H9 (cell line): ENCODE data around the gene EEF1G. TPM values are rescaled to one million over a fixed set of nuclear protein-coding genes. Genes with fewer than 3 reads are reported as not detected.

Experiments used
- DNase-seq: peaks from one replicate; pipeline ENCODE4 v3.0.0-alpha.2; 2017
- H2AFZ ChIP-seq: one replicate; pipeline ENCODE4 v1.6.1; 2013; ENCODE audit warnings: mild to moderate bottlenecking, low read length, control low read depth, moderate library complexity
- H2AK5ac ChIP-seq: 2 replicates; pipeline ENCODE4 v1.6.1; 2013; ENCODE audit warnings: low read length, control low read depth, mixed read lengths; ENCODE audit not compliant: insufficient read length
- H2BK120ac ChIP-seq: one replicate; pipeline ENCODE4 v1.6.1; 2013; ENCODE audit warnings: low read depth, mild to moderate bottlenecking, low read length, control low read depth, inconsistent platforms; ENCODE audit not compliant: poor library complexity, severe bottlenecking
- H2BK12ac ChIP-seq: 2 replicates; pipeline ENCODE4 v1.6.1; 2013; ENCODE audit warnings: low read length, control low read depth, mixed read lengths, low read depth; ENCODE audit not compliant: insufficient read length
- H2BK15ac ChIP-seq: 2 replicates; pipeline ENCODE4 v1.6.1; 2013; ENCODE audit warnings: low read depth, low read length, control low read depth
- H2BK20ac ChIP-seq: one replicate; pipeline ENCODE4 v1.6.1; 2013; ENCODE audit warnings: low read depth, mild to moderate bottlenecking, low read length, control low read depth, inconsistent platforms; ENCODE audit not compliant: poor library complexity, severe bottlenecking
- H2BK5ac ChIP-seq: 2 replicates; pipeline ENCODE4 v1.6.1; 2013; ENCODE audit warnings: low read length, control low read depth, mixed read lengths; ENCODE audit not compliant: insufficient read length
- H3K14ac ChIP-seq: 2 replicates; pipeline ENCODE4 v1.6.1; 2013; ENCODE audit warnings: low read length, control low read depth; ENCODE audit not compliant: insufficient read depth
- H3K18ac ChIP-seq: 2 replicates; pipeline ENCODE4 v1.6.1; 2013; ENCODE audit warnings: low read depth, mild to moderate bottlenecking, mixed read lengths, low read length, control low read depth; ENCODE audit not compliant: insufficient read length
- H3K23ac ChIP-seq: 2 replicates; pipeline ENCODE4 v1.6.1; 2013; ENCODE audit warnings: low read length, control low read depth, mixed read lengths, low read depth; ENCODE audit not compliant: insufficient read length
- H3K23me2 ChIP-seq: 2 replicates; pipeline ENCODE4 v1.6.1; 2013; ENCODE audit warnings: low read depth, mild to moderate bottlenecking, mixed read lengths, low read length, control low read depth; ENCODE audit not compliant: insufficient read length, poor library complexity, severe bottlenecking
- H3K27ac ChIP-seq: 2 replicates; pipeline ENCODE4 v1.5.1; 2013; ENCODE audit warnings: low read length, control low read depth, mixed read lengths, low read depth; ENCODE audit not compliant: insufficient read length
- H3K27me3 ChIP-seq: 2 replicates; pipeline ENCODE4 v1.6.1; 2013; ENCODE audit warnings: low read length, control low read depth, inconsistent platforms; ENCODE audit not compliant: insufficient read depth
- H3K4ac ChIP-seq: 2 replicates; pipeline ENCODE4 v1.6.1; 2013; ENCODE audit warnings: low read depth, mild to moderate bottlenecking, control low read depth, inconsistent platforms, low read length, moderate library complexity
- H3K4me1 ChIP-seq: 2 replicates; pipeline ENCODE4 v1.6.1; 2013; ENCODE audit warnings: low read length, control low read depth, inconsistent platforms; ENCODE audit not compliant: insufficient read depth
- H3K4me2 ChIP-seq: 2 replicates; pipeline ENCODE4 v1.6.1; 2013; ENCODE audit warnings: low read length, control low read depth, mixed read lengths; ENCODE audit not compliant: insufficient read length, insufficient read depth
- H3K56ac ChIP-seq: 2 replicates; pipeline ENCODE4 v1.6.1; 2013; ENCODE audit warnings: low read depth, mild to moderate bottlenecking, mixed read lengths, low read length, control low read depth; ENCODE audit not compliant: insufficient read length
- H3K79me1 ChIP-seq: 2 replicates; pipeline ENCODE4 v1.6.1; 2013; ENCODE audit warnings: low read depth, mild to moderate bottlenecking, moderate library complexity, low read length, control low read depth, inconsistent platforms; ENCODE audit not compliant: insufficient read depth, poor library complexity, severe bottlenecking
- H3K79me2 ChIP-seq: 2 replicates; pipeline ENCODE4 v1.6.1; 2013; ENCODE audit warnings: low read length, control low read depth, inconsistent platforms; ENCODE audit not compliant: insufficient read depth
- H3K9ac ChIP-seq: 2 replicates; pipeline ENCODE4 v1.6.1; 2013; ENCODE audit warnings: low read length, control low read depth, mixed read lengths; ENCODE audit not compliant: insufficient read length; ENCODE audit errors: extremely low read depth
- H3K9me3 ChIP-seq: one replicate; pipeline ENCODE4 v1.6.1; 2013; ENCODE audit warnings: low read depth, low read length, inconsistent platforms; ENCODE audit not compliant: control insufficient read depth
- H3T11ph ChIP-seq: one replicate; pipeline ENCODE4 v1.6.1; 2013; ENCODE audit warnings: mild to moderate bottlenecking, low read length, control low read depth, inconsistent platforms
- H4K20me1 ChIP-seq: one replicate; pipeline ENCODE4 v1.6.1; 2013; ENCODE audit not compliant: control insufficient read depth, insufficient read length, insufficient read depth
- H4K5ac ChIP-seq: 2 replicates; pipeline ENCODE4 v1.6.1; 2013; ENCODE audit warnings: low read depth, mild to moderate bottlenecking, mixed read lengths, low read length, control low read depth; ENCODE audit not compliant: insufficient read length
- H4K8ac ChIP-seq: replicated peaks from 2 replicates; pipeline ENCODE4 v1.6.1; 2013; ENCODE audit warnings: low read length, control low read depth, mixed read lengths, low read depth; ENCODE audit not compliant: insufficient read length
- H4K91ac ChIP-seq: 2 replicates; pipeline ENCODE4 v1.6.1; 2013; ENCODE audit warnings: low read depth, mild to moderate bottlenecking, moderate library complexity, mixed read lengths, low read length, control low read depth; ENCODE audit not compliant: insufficient read length
- H3K27ac Mint-ChIP-seq, 3 experiments: 2 replicates in 2 of 3; 3 replicates in 1 of 3; pipeline ENCODE4 v1.8.0; 2020 to 2021; ENCODE audit warnings: mixed read lengths in 3 of 3, mild to moderate bottlenecking in 1 of 3, moderate library complexity in 1 of 3
- H3K27me3 Mint-ChIP-seq: 2 replicates; pipeline ENCODE4 v1.8.0; 2021; ENCODE audit warnings: low read depth, mild to moderate bottlenecking, moderate library complexity, mixed read lengths
- H3K36me3 Mint-ChIP-seq, 3 experiments: 2 replicates in 2 of 3; 3 replicates in 1 of 3; pipeline ENCODE4 v1.8.0; 2020 to 2021; ENCODE audit warnings: low read depth in 3 of 3, mixed read lengths in 3 of 3; ENCODE audit not compliant: insufficient read depth in 1 of 3
- H3K4me1 Mint-ChIP-seq, 2 experiments: 2 replicates each; pipeline ENCODE4 v1.8.0; 2020; ENCODE audit warnings: mixed read lengths in 2 of 2
- H3K4me3 Mint-ChIP-seq, 2 experiments: 2 replicates in 1 of 2; 3 replicates in 1 of 2; pipeline ENCODE4 v1.8.0; 2020 to 2021; ENCODE audit warnings: mild to moderate bottlenecking in 2 of 2, mixed read lengths in 2 of 2, moderate library complexity in 1 of 2
- H3K9me3 Mint-ChIP-seq, 2 experiments: 2 replicates in 1 of 2; 3 replicates in 1 of 2; pipeline ENCODE4 v1.8.0; 2020; ENCODE audit warnings: mild to moderate bottlenecking in 2 of 2, mixed read lengths in 2 of 2, moderate library complexity in 1 of 2
- CTCF ChIP-seq: fragments of 200-600 bp; sonication (generic); conservative IDR thresholded peaks from 3 replicates; pipeline ENCODE4 v1.8.0; 2021; ENCODE audit warnings: antibody characterized with exemption, mild to moderate bottlenecking
- WGBS: extraction: QIAGEN DNeasy Blood & Tissue Kit; methylation state at CpG from one replicate; pipeline ENCODE4 v1.1.7; 2013; ENCODE audit warnings: missing lambda C conversion rate, low lambda C conversion rate, mixed read lengths; ENCODE audit not compliant: insufficient read length; ENCODE audit errors: extremely low coverage; 5-methylcytosine and 5-hydroxymethylcytosine counted together
- total RNA-seq: library from RNA; stranded (reverse); gene quantifications from 2 replicates; pipeline ENCODE4 v1.2.1, GENCODE V29; 2021

Gene EEF1G
- total RNA-seq, 1 experiment from 2014 or later: 1,790 TPM

GRCh38 chr11:62534779-62535545, 38.7 kb downstream of the EEF1G start:
- Histone ChIP-seq H3K14ac (no peak overlapping the region), H3K79me1 (no peaks in the 10 kb centered on the region), H3K27ac (no peak overlapping the region), H2BK120ac (no peak overlapping the region), H3K4me2 (no peak overlapping the region), H3K4me1 (no peaks in the 10 kb centered on the region; the same call in 1 of the 2 replicates), H3K23me2 (no peaks in the 10 kb centered on the region), H4K5ac (no peak overlapping the region), H3K9ac (no peak overlapping the region), H3K4ac (no peak overlapping the region), H3K9me3 (no peaks in the 10 kb centered on the region), H2BK20ac (no peak overlapping the region), H4K20me1 (no peaks in the 10 kb centered on the region), H2AFZ (no peak overlapping the region), H3K18ac (no peak overlapping the region), H3K79me2 (no peaks in the 10 kb centered on the region), H3K27me3 (no peaks in the 10 kb centered on the region), H2BK12ac (no peak overlapping the region), H2BK5ac (no peak overlapping the region), H4K91ac (no peak overlapping the region), H3T11ph (no peak overlapping the region), H2BK15ac (no peak overlapping the region), H4K8ac (no peak overlapping the region), H3K23ac (no peak overlapping the region), H2AK5ac (no peak overlapping the region), H3K56ac (no peak overlapping the region)
- H3K4me1 Mint-ChIP-seq: peaks cover 10 to 15% of the 10 kb centered on the region in 2 experiments
- no CpG with 5 or more reads among the region's 19 CpGs for WGBS
- DNase-seq: no peak
- H3K27me3 Mint-ChIP-seq: peaks cover 5% of the 10 kb centered on the region; the same call in 1 of the 2 replicates
- H3K27ac Mint-ChIP-seq: peak overlapping the region in 2 of 3 experiments; percentile 2 to 12; a peak in 3 of 7 replicates
- H3K4me3 Mint-ChIP-seq: no peak overlapping the region; a peak in 1 of 5 replicates
- H3K36me3 Mint-ChIP-seq: peaks cover 2 to 45% (median 31%) of the 10 kb centered on the region in 3 experiments; a peak in 5 of 7 replicates
- TF ChIP-seq CTCF: no peak
- H3K9me3 Mint-ChIP-seq: peaks cover 0 to 15% of the 10 kb centered on the region in 2 experiments; a peak in 2 of 5 replicates
